Osteoblast (primary cell): Measurements from ENCODE around the gene HIGD2A. TPM values are rescaled to one million over a fixed set of nuclear protein-coding genes. Genes with fewer than 3 reads are reported as not detected.

Source experiments
- DNase-seq: peaks from one replicate; pipeline ENCODE4 v3.0.0; 2011; ENCODE audit warnings: low spot score, mixed read lengths; ENCODE audit not compliant: insufficient read length; ENCODE audit errors: missing footprints
- H2AFZ ChIP-seq: 2 replicates; pipeline ENCODE4 v1.6.0; 2011; ENCODE audit warnings: mild to moderate bottlenecking, low read length
- H3K27ac ChIP-seq: 2 replicates; pipeline ENCODE4 v1.5.1; 2011; ENCODE audit warnings: mild to moderate bottlenecking, low read depth, low read length, moderate library complexity
- H3K27me3 ChIP-seq: 2 replicates; pipeline ENCODE4 v1.6.0; 2012; ENCODE audit warnings: mild to moderate bottlenecking, control low read depth, inconsistent platforms, low read length, moderate library complexity; ENCODE audit not compliant: insufficient read depth
- H3K36me3 ChIP-seq: 2 replicates; pipeline ENCODE4 v1.5.1; 2011; ENCODE audit warnings: mild to moderate bottlenecking, low read length, control low read depth, moderate library complexity; ENCODE audit not compliant: insufficient read depth
- H3K4me1 ChIP-seq: 2 replicates; pipeline ENCODE4 v1.5.1; 2011; ENCODE audit warnings: mild to moderate bottlenecking, low read length, control low read depth, moderate library complexity; ENCODE audit not compliant: insufficient read depth
- H3K4me2 ChIP-seq: 2 replicates; pipeline ENCODE4 v1.6.0; 2011; ENCODE audit warnings: mild to moderate bottlenecking, low read length; ENCODE audit not compliant: insufficient read depth
- H3K4me3 ChIP-seq: fragments of 200-600 bp; sonication (generic); 3 replicates; pipeline ENCODE4 v1.5.1; 2012; ENCODE audit warnings: mild to moderate bottlenecking, low read length, inconsistent platforms; ENCODE audit not compliant: insufficient read depth
- H3K79me2 ChIP-seq: 2 replicates; pipeline ENCODE4 v1.6.0; 2012; ENCODE audit warnings: mild to moderate bottlenecking, low read length, control low read depth, inconsistent platforms; ENCODE audit not compliant: insufficient read depth
- H3K9me3 ChIP-seq: 2 replicates; pipeline ENCODE4 v1.5.1; 2011; ENCODE audit warnings: low read depth, low read length, control low read depth
- H4K20me1 ChIP-seq: 2 replicates; pipeline ENCODE4 v1.6.0; 2012; ENCODE audit warnings: mild to moderate bottlenecking, low read length, control low read depth; ENCODE audit not compliant: insufficient read depth
- total RNA-seq: library from RNA; depleted of rRNA; stranded (reverse); fragments of >200 nt; gene quantifications from 2 replicates; pipeline ENCODE4 v1.2.3, GENCODE V29; 2012
- TF ChIP-seq, protein P1 (sequence below): IDR thresholded peaks from 2 replicates; pipeline ENCODE4 v1.5.1; 2011; ENCODE audit warnings: mild to moderate bottlenecking, low read depth, low read length, moderate library complexity; ENCODE audit errors: extremely low read depth

HIGD2A gene
- total RNA-seq, 1 donor = 34.7 TPM

GRCh38 chr5:176379881-176380280, 8.7 kb upstream of the HIGD2A start:
- Histone ChIP-seq H3K36me3 (peaks cover 31% of the 10 kb centered on the region), H3K79me2 (peaks cover under 1% of the 10 kb centered on the region), H2AFZ (no peak overlapping the region), H3K9me3 (no peaks in the 10 kb centered on the region), H3K4me3 (no peak overlapping the region), H3K4me1 (no peaks in the 10 kb centered on the region), H3K27me3 (no peaks in the 10 kb centered on the region), H3K27ac (no peak overlapping the region), H4K20me1 (no peaks in the 10 kb centered on the region), H3K4me2 (no peak overlapping the region)
- TF ChIP-seq, protein P1, sequence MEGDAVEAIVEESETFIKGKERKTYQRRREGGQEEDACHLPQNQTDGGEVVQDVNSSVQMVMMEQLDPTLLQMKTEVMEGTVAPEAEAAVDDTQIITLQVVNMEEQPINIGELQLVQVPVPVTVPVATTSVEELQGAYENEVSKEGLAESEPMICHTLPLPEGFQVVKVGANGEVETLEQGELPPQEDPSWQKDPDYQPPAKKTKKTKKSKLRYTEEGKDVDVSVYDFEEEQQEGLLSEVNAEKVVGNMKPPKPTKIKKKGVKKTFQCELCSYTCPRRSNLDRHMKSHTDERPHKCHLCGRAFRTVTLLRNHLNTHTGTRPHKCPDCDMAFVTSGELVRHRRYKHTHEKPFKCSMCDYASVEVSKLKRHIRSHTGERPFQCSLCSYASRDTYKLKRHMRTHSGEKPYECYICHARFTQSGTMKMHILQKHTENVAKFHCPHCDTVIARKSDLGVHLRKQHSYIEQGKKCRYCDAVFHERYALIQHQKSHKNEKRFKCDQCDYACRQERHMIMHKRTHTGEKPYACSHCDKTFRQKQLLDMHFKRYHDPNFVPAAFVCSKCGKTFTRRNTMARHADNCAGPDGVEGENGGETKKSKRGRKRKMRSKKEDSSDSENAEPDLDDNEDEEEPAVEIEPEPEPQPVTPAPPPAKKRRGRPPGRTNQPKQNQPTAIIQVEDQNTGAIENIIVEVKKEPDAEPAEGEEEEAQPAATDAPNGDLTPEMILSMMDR = no peak
- no peak for DNase-seq

- Histone ChIP-seq H3K27me3 (no peaks in the 10 kb centered on the region), H3K79me2 (peaks cover 16% of the 10 kb centered on the region), H2AFZ (no peak overlapping the region), H3K4me2 (no peak overlapping the region), H3K27ac (no peak overlapping the region), H3K4me1 (peaks cover under 1% of the 10 kb centered on the region), H3K36me3 (peaks cover 40% of the 10 kb centered on the region), H4K20me1 (peaks cover 4% of the 10 kb centered on the region), H3K4me3 (no peak overlapping the region), H3K9me3 (no peaks in the 10 kb centered on the region)
- TF ChIP-seq, protein P1 = no peak
- DNase-seq = no peak
Measured at GRCh38 chr5:176381423-176381822, 7.1 kb upstream of the HIGD2A start.

- DNase-seq = no peak
- Histone ChIP-seq H3K27ac (no peak overlapping the region), H4K20me1 (peaks cover 8% of the 10 kb centered on the region), H3K9me3 (no peaks in the 10 kb centered on the region), H2AFZ (no peak overlapping the region), H3K4me3 (no peak overlapping the region), H3K27me3 (no peaks in the 10 kb centered on the region), H3K4me2 (no peak overlapping the region), H3K36me3 (peaks cover 40% of the 10 kb centered on the region), H3K79me2 (peaks cover 21% of the 10 kb centered on the region), H3K4me1 (peaks cover 6% of the 10 kb centered on the region)
- TF ChIP-seq, protein P1 = no peak
Measured at GRCh38 chr5:176381979-176382378, 6.6 kb upstream of the HIGD2A start.

GRCh38 chr5:176382721-176383120, 5.8 kb upstream of the HIGD2A start:
- Histone ChIP-seq H3K27me3 (no peaks in the 10 kb centered on the region), H4K20me1 (peaks cover 13% of the 10 kb centered on the region), H2AFZ (no peak overlapping the region), H3K79me2 (peaks cover 29% of the 10 kb centered on the region), H3K4me2 (no peak overlapping the region), H3K4me3 (no peak overlapping the region), H3K36me3 (peaks cover 40% of the 10 kb centered on the region), H3K9me3 (no peaks in the 10 kb centered on the region), H3K27ac (no peak overlapping the region), H3K4me1 (peaks cover 13% of the 10 kb centered on the region)
- TF ChIP-seq, protein P1 = no peak
- no peak for DNase-seq
